ENCODE results near the gene GUSB. TPM values are rescaled to one million over a fixed set of nuclear protein-coding genes. Genes with fewer than 3 reads are reported as not detected.

GUSB gene
- total RNA-seq, 6 experiments from 2014 or later = 17.5 to 29.1 (median 27.4) TPM

GRCh38 chr7:65912237-65912636, 69.8 kb downstream of the GUSB start:
- no peak for TF ChIP-seq CTCF (IDR thresholded peaks at IDR 0.05)
- Mint-ChIP-seq H3K36me3 (ENCODE audit: low read depth) (peaks cover 9% of the 10 kb centered on the region; the same call in 1 of the 2 replicates), H3K4me1 (ENCODE audit: low read depth) (0 out of 2 replicates have a peak, but pooled peaks cover 6% of the 10 kb centered on the region), H3K9me3 (no peaks in the 10 kb centered on the region), H3K27ac (no peak overlapping the region), H3K27me3 (ENCODE audit: insufficient read depth) (0 out of 2 replicates have a peak, but pooled peaks cover 2% of the 10 kb centered on the region), H3K4me3 (no peak overlapping the region)
- no peak for DNase-seq

Other genes starting within 250 kb of the GUSB start
- gene VKORC1L1, start 109.1 kb downstream of the GUSB start, total RNA-seq (2021; fragmentation: NEBNext Ultra II Directional; extraction: Animal tissue kit (Norgen Biotek cat#: 25700)) = 10 to 100 TPM; 33.9 to 46.0 (median 43.1) TPM
- gene ASL, start 93.6 kb upstream of the GUSB start, total RNA-seq (2021; fragmentation: NEBNext Ultra II Directional; extraction: Animal tissue kit (Norgen Biotek cat#: 25700)) = 10 to 100 TPM; 40.5 to 47.4 (median 41.8) TPM
- gene CRCP, start 132.6 kb upstream of the GUSB start, total RNA-seq (2021; fragmentation: NEBNext Ultra II Directional; extraction: Animal tissue kit (Norgen Biotek cat#: 25700)) = 10 to 100 TPM; 29.8 to 37.6 (median 33.7) TPM
- 10 to 100 TPM; 21.7 to 36.1 (median 29.2) TPM for gene TPST1, start 223.1 kb upstream of the GUSB start, total RNA-seq (2021; fragmentation: NEBNext Ultra II Directional; extraction: Animal tissue kit (Norgen Biotek cat#: 25700))